Epithelial cell of proximal tubule (primary cell): ENCODE results near the gene PCDHGA1. TPM values are rescaled to one million over a fixed set of nuclear protein-coding genes. Genes with fewer than 3 reads are reported as not detected.
"Not testable (repeated sequence)": the region's sequence is repeated elsewhere in the genome, so short reads cannot be mapped to it uniquely, and the experiment has no call there.

Source experiments
- DNase-seq: peaks from one replicate; pipeline ENCODE4 v3.0.0-alpha.2; 2011; ENCODE audit warnings: low read depth
- H3K4me3 ChIP-seq: 2 replicates; pipeline ENCODE4 v1.5.1; 2011; ENCODE audit warnings: low read depth, mild to moderate bottlenecking, low read length
- total RNA-seq: library from RNA; depleted of rRNA; stranded (reverse); fragments of >200 nt; gene quantifications from 2 replicates; pipeline ENCODE4 v1.2.3, GENCODE V29; 2015
- TF ChIP-seq, protein P1 (sequence below): conservative IDR thresholded peaks from 2 replicates; pipeline ENCODE4 v1.5.1; 2012; ENCODE audit warnings: low read depth, mild to moderate bottlenecking, low read length

The PCDHGA1 gene
- total RNA-seq, 1 donor from 2014 or later = 0.75 TPM

DNA sequence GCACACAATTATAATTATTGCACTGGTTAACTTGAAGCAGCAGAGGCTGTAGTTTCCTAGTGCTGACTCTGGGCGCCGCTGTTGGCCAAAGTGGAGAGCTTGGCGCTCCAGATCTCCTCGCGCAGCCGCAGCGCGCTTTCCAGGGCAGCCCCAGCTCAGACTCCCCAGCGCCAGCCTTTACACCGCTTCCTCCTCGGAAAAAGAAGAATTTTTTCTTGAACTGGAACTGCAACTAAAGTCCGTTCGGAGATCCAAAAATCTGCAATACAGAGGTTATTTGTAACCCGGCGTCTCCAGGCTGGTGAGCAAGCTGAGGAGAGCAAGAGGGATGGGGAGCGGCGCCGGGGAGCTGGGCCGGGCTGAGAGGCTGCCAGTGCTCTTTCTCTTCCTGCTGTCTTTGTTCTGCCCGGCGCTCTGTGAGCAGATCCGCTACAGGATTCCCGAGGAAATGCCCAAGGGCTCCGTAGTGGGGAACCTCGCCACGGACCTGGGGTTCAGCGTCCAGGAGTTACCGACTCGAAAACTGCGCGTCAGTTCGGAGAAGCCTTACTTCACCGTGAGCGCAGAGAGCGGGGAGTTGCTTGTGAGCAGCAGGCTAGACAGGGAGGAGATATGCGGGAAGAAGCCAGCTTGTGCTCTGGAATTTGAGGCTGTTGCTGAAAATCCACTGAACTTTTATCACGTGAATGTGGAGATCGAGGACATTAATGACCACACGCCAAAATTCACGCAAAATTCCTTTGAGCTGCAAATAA is 57.4 kb downstream of the PCDHGA1 start, which contains the start of gene PCDHGB4:
PCDHGB4 (plus strand) TSS at position 142 of the 755 bp plus-strand sequence; CDS start at position 329, 187 bp downstream.
- TF ChIP-seq, protein P1, sequence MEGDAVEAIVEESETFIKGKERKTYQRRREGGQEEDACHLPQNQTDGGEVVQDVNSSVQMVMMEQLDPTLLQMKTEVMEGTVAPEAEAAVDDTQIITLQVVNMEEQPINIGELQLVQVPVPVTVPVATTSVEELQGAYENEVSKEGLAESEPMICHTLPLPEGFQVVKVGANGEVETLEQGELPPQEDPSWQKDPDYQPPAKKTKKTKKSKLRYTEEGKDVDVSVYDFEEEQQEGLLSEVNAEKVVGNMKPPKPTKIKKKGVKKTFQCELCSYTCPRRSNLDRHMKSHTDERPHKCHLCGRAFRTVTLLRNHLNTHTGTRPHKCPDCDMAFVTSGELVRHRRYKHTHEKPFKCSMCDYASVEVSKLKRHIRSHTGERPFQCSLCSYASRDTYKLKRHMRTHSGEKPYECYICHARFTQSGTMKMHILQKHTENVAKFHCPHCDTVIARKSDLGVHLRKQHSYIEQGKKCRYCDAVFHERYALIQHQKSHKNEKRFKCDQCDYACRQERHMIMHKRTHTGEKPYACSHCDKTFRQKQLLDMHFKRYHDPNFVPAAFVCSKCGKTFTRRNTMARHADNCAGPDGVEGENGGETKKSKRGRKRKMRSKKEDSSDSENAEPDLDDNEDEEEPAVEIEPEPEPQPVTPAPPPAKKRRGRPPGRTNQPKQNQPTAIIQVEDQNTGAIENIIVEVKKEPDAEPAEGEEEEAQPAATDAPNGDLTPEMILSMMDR = peak; percentile 54
- not testable (repeated sequence) for DNase-seq

DNA sequence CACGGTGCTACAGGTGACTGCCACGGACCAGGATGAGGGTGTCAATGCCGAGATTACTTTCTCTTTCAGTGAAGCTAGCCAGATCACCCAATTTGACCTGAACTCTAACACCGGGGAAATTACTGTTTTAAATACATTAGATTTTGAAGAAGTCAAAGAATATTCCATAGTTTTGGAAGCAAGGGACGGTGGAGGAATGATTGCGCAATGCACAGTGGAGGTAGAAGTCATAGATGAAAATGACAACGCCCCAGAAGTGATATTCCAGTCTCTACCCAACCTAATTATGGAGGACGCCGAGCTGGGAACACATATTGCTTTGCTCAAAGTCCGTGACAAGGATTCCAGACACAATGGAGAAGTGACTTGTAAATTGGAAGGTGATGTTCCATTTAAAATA is 58.3 kb downstream of the PCDHGA1 start:
- TF ChIP-seq, protein P1 = no peak
- DNase-seq = no peak
- H3K4me3 ChIP-seq = no peak overlapping the region

More for the DNA sequence above, 57.4 kb downstream of the PCDHGA1 start, which contains the start of gene PCDHGB4:
- peak within 1 kb of the TSS; percentile 43 for H3K4me3 ChIP-seq

DNA sequence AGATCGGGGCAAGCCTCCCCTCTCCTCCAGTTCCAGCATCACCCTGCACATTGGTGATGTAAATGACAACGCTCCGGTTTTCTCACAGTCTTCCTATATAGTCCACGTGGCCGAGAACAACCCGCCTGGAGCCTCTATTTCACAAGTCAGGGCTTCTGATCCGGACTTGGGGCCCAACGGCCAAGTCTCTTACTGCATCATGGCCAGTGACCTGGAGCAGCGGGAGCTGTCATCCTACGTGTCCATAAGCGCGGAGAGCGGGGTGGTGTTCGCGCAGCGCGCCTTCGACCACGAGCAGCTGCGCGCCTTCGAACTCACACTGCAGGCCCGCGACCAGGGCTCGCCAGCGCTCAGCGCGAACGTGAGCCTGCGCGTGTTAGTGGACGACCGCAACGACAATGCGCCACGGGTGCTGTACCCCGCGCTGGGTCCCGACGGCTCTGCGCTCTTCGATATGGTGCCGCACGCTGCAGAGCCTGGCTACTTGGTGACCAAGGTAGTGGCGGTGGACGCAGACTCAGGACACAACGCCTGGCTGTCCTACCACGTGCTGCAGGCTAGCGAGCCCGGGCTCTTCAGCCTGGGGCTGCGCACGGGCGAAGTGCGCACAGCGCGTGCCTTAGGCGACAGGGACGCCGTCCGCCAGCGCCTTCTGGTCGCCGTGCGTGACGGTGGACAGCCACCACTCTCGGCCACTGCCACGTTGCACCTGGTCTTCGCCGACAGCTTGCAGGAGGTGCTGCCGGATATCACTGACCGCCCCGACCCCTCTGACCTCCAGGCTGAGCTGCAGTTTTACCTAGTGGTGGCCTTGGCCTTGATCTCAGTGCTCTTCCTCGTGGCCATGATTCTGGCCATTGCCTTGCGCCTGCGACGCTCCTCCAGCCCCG is 59.1 kb downstream of the PCDHGA1 start:
- TF ChIP-seq, protein P1 = no peak
- H3K4me3 ChIP-seq = no peak overlapping the region
- no peak for DNase-seq

DNA sequence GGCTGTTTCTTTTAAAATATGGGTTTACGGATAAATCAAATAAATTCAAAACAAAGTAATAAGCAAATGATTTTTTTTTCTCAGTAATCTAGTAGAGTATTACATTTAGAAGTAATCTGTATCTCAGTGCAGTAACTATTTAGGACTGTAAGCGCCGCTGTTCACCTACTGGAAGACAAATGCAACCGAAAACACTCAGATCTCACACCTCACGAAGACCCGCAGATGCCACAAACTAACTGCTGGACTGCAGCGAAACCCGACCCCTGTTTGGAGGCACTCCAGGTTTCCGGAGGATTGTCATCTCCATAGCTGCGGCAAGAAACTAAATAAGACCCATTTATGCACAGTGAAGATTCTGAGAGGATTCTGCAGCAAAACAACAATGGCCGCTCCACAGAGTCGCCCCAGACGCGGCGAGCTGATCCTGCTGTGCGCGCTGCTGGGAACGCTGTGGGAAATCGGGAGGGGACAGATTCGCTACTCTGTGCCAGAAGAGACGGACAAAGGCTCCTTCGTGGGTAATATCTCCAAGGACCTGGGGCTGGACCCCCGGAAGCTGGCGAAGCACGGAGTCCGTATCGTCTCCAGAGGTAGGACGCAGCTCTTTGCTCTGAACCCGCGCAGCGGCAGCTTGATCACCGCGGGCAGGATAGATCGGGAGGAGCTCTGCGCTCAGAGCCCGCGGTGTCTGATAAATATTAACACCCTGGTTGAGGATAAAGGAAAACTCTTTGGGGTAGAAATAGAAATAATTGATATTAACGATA is 62.3 kb downstream of the PCDHGA1 start, which contains the start of gene PCDHGA8:
PCDHGA8 (plus strand) TSS at position 205 of the 770 bp plus-strand sequence; CDS start at position 386, 181 bp downstream.
- no peak for DNase-seq
- TF ChIP-seq, protein P1 = peak; percentile 26
- no peak within 1 kb of the TSS for H3K4me3 ChIP-seq

DNA sequence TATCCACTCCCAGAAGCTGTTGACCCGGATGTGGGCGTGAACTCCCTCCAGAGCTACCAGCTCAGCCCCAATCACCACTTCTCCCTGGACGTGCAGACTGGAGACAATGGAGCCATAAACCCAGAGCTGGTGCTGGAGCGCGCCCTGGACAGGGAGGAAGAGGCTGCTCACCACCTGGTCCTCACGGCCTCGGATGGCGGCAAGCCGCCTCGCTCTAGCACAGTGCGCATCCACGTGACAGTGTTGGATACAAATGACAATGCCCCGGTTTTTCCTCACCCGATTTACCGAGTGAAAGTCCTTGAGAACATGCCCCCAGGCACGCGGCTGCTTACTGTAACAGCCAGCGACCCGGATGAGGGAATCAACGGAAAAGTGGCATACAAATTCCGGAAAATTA is 63.0 kb downstream of the PCDHGA1 start:
- no peak overlapping the region for H3K4me3 ChIP-seq
- TF ChIP-seq, protein P1 = no peak
- no peak for DNase-seq

DNA sequence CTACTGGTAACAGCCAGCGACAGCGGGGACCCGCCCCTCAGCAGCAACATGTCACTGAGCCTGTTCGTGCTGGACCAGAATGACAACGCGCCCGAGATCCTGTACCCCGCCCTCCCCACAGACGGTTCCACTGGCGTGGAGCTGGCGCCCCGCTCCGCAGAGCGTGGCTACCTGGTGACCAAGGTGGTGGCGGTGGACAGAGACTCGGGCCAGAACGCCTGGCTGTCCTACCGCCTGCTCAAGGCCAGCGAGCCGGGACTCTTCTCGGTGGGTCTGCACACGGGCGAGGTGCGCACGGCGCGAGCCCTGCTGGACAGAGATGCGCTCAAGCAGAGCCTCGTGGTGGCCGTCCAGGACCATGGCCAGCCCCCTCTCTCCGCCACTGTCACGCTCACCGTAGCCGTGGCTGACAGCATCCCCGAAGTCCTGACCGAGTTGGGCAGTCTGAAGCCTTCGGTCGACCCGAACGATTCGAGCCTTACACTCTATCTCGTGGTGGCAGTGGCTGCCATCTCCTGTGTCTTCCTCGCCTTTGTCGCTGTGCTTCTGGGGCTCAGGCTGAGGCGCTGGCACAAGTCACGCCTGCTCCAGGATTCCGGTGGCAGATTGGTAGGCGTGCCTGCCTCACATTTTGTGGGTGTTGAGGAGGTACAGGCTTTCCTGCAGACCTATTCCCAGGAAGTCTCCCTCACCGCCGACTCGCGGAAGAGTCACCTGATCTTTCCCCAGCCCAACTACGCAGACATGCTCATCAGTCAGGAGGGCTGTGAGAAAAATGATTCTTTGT is 64.3 kb downstream of the PCDHGA1 start:
- H3K4me3 ChIP-seq, DNase-seq: not testable (repeated sequence)
